ENCODE measurements around the gene HIF3A.

GRCh38 chr19:46369817-46370216 is 73.0 kb downstream of the HIF3A start:
- no peak for TF ChIP-seq EZH2 (IDR thresholded peaks at IDR 0.05; ENCODE audit: low read length)
- TF ChIP-seq CTCF (optimal IDR thresholded peaks at IDR 0.05 in 1 of 3, IDR thresholded peaks at IDR 0.05 in 1 of 3, conservative IDR thresholded peaks at IDR 0.05 in 1 of 3; ENCODE audit: extremely low read depth in 1 of 3, insufficient read depth in 2 of 3, low read length in 3 of 3): no peak

All from keratinocyte (primary cell).